GM19328 (cell line): Measurements from ENCODE around the gene RBM4B.

Source experiments
- ATAC-seq: cut with Tn5 transposase; IDR thresholded peaks from one replicate; pipeline ENCODE4 v1.9.1; 2021; ENCODE audit warnings: mild to moderate bottlenecking, moderate library complexity; ENCODE audit not compliant: unreplicated experiment

RBM4B gene

GRCh38 chr11:66617155-66617834 lies 60.4 kb downstream of the RBM4B start:
- ATAC-seq, result no peak

GRCh38 chr11:66616379-66617154 lies 61.1 kb downstream of the RBM4B start, which contains the start of gene RBM14:
RBM14 (plus strand) TSS chr11:66616630; CDS start chr11:66616721, 91 bp downstream.
- ATAC-seq, result peak; percentile 88
